HG03442 (cell line): Measurements from ENCODE around the gene ADAM11.
"Not testable (repeated sequence)": the region's sequence is repeated elsewhere in the genome, so short reads cannot be mapped to it uniquely, and the experiment has no call there.

Source experiments
- ATAC-seq: cut with Tn5 transposase; IDR thresholded peaks from one replicate; pipeline ENCODE4 v1.9.1; 2021; ENCODE audit warnings: mild to moderate bottlenecking, moderate library complexity; ENCODE audit not compliant: unreplicated experiment

Gene ADAM11, protein sequence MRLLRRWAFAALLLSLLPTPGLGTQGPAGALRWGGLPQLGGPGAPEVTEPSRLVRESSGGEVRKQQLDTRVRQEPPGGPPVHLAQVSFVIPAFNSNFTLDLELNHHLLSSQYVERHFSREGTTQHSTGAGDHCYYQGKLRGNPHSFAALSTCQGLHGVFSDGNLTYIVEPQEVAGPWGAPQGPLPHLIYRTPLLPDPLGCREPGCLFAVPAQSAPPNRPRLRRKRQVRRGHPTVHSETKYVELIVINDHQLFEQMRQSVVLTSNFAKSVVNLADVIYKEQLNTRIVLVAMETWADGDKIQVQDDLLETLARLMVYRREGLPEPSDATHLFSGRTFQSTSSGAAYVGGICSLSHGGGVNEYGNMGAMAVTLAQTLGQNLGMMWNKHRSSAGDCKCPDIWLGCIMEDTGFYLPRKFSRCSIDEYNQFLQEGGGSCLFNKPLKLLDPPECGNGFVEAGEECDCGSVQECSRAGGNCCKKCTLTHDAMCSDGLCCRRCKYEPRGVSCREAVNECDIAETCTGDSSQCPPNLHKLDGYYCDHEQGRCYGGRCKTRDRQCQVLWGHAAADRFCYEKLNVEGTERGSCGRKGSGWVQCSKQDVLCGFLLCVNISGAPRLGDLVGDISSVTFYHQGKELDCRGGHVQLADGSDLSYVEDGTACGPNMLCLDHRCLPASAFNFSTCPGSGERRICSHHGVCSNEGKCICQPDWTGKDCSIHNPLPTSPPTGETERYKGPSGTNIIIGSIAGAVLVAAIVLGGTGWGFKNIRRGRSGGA

DNA sequence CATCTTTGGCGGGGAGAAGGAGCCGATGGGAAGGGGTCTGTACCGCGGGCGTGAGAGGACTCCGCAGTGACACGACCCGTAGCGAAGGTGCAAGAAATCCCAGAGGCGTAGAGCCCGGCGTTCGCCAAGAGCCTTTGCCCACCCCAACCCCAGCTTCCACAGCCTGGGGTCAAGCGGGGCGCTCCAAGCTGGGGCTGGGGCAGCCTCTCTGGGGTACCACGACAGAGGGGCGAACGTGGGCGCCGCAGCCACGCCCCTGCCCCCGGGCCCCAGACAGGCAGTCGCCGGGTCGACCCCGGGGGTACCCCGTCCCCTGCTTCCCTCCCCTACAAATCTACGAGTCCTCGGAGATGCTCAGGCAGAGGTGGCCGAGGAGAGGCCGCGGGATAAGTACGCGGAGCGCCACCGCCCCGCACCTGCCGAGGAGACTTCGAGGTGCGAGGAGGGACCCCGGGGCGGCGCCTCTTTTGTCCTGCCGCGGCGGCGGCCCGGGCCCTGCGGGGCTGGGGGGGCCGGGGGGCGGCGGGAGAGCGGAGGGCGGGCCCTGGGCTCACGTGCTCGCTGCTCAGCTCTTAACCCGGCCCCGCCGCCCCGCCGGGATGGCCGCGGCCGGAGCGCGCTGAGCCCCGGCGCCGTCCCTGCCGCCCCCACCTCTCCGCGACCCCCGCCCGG is at the start of gene ADAM11:
Gene ADAM11, plus strand, starts transcription at position 575 of the 672 bp plus-strand sequence. CDS start 212 bp downstream, outside the sequence.
- ATAC-seq = no peak

DNA sequence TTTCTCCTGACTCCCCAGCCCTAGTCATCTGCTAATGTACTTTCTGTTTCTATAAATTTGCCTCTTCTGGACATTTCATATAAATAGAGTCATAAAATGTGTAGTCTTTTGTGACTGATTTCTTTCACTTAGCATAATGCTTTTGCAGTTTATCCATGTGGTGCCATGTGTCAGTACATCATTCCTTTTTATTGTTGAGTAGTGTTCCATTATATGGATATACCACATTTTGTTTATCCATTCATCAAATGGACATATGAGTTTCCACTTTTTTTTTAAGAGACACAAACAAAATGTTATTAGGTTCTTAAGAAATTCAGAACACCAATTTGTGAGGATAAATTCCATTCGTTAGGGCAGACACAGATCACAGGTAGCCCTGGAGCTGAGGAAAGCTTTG is 39.3 kb upstream of the ADAM11 start:
- ATAC-seq = no peak

DNA sequence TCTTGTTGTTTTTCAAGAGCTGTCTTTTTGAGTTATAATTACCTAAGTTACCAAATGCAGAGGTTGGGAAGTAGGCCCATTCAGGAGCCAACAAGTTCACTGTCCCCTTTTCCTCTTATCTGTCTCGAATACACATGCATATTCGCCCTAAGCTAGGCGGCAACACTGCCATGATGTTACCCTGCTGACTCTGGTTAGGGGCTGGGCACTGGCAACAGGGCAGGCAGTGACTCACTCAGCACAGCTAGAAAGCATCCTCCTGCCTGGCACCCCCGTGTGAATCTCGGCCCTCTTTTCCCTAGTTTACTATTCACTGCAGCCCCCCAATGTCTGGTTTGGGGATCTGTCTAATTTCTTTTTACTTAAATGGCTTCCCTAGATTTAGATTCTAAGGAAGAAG is 36.5 kb upstream of the ADAM11 start:
- no peak for ATAC-seq

DNA sequence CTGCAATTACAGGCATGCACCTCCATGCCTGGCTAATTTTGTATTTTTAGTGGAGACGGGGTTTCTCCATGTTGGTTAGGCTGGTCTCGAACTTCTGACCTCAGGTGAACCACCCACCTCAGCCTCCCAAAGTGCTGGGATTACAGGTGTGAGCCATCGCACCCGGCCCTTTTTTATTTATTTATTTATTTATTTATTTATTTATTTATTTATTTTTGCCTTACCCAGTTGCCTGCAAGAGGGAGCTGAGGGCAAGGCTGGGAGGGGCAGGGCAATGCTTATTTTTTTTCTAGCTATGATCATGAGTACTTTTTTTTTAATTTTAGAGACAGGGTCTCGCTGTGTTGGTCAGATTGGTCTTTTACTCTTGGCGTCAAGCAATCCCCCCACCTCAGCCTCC is 32.7 kb upstream of the ADAM11 start:
- ATAC-seq = not testable (repeated sequence)

DNA sequence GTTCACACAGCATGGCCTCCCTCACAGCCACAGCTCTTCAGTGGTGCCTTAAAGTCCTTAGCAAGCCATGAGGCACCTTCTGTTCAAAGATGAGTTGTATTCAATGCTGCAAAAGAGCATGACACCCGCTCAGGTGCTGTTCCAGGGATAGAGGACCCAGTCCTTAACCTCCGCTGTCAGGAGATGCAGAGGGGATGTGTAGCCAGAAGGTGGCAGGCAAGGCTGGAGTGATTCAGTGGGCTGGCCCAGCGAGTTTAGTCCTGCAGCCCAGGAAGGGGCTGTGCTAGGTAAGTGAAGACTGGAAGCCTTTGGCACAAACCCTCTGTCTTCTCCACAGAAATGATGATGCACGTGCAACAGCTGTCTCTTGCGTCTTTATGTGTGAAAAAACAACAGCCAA is 25.0 kb upstream of the ADAM11 start:
- ATAC-seq = no peak

DNA sequence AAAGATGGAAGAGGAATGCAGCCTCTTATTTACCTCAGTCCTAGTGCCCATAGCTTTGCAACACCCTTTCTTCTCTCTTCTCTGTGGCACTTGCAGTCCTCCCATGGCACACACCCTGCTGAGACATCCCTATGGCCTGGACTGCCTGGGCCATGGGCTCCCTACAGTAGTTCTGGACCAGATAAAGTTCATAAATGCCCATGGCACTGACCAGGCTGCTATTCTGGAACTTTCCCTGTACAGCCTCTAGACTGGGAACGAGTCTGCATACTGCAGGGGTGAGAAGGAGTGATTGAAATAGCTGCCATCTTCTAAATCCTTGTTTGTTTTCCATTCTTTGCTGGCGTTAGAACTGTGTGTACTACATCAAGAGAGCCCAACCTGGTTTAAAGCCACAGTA is 24.5 kb upstream of the ADAM11 start:
- no peak for ATAC-seq

DNA sequence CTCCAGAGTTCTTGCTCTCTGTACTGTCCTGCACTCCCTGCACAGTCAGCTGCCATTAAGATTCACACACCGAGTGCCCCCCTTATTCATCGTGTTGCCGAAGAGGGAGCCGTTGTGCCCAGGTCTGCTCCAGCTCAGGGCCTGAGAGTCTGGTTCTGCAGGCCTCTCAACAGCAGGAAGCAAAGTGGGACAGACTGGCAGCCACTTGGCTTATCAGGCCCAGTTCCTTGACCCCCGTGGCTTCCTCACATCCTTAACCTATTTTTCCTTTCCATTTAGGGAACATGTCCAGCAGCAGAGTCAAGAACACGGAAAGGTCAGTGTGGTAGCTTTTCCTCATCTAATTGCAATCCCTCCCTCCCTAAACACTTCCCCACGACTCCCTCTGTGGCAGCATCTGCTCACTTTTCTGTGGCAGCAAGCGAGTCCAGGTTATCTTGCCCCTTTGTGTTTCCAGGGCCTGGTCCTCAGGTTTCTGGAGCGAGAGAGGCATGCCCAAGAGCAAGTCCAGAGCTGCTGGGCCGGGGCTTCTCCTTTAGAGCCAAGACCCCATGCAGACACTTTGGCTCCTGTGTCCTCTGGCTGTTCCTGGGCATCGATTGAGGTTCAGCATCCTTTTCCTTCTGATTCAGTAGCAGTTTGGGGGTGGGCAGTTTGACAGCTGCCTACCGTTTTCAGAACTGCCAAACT is 22.1 kb upstream of the ADAM11 start:
- ATAC-seq = no peak

DNA sequence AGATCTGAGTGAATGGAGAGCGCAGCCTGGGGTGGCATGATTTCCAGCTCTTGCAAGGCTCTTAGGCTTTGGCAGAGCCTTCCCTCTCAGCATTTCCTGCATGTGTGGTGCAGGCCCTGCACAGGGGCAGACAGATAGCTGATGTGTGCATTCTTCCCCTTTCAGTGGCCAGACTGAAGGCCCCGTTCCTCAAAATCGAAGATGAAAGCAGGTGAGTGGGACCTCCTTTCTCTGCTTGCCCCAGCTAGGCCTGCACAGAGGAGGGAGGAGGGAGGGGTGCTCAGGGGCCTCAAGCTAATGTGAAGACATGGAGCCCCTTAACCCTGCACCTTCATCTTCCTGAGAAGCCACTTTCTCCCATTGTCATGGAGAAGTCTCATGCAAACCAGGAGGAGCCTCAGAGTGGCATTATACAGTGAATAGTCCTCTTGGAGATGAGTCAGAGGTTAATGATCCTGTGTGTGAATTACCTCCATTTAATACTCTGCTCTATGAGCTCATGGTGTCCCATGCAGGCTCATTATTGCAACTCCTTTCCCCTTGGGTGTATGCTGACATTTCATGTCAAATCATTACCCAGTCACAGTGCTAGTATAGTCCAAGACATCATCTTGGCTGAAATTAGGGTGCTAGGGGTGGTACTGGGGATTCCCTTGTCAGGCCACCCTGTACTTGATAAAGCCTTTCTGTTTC is 20.4 kb upstream of the ADAM11 start:
- ATAC-seq = no peak

DNA sequence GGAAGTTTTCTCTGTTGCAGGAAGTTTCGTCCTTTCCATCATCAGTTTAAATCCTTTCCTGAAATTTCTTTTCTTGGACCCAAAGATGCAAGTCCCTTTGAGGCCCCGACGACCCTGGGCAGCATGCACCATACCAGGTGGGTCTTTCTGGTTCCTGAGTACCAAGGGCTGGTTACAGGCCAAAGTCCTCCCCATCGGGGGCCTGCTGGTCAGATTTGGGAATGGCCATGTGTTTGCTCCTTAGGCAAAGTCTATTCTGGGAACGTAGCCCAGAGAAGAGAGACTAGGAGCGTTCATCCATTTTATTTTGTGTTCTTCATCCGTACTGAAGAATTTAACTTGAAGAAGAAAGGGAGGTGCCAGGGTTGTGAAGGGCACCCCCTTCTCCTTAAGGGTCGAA is 17.5 kb upstream of the ADAM11 start:
- ATAC-seq = no peak

DNA sequence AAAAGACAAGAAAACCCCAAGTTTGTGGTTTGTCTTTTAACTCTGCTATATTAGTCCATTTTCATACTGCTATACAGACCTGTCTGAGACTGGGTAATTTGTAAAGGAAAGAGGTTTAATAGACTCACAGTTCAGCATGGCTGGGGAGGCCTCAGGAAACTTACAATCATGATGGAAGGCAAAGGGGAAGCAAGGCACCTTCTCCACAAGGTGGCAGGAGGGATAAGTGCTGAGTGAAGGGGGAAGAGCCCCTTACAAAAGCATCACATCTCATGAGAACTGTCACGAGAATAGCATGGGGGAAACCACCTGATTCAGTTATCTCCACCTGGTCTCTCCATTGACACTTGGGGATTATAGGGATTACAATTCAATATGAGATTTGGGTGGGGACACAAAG is 13.5 kb upstream of the ADAM11 start:
- ATAC-seq = no peak

DNA sequence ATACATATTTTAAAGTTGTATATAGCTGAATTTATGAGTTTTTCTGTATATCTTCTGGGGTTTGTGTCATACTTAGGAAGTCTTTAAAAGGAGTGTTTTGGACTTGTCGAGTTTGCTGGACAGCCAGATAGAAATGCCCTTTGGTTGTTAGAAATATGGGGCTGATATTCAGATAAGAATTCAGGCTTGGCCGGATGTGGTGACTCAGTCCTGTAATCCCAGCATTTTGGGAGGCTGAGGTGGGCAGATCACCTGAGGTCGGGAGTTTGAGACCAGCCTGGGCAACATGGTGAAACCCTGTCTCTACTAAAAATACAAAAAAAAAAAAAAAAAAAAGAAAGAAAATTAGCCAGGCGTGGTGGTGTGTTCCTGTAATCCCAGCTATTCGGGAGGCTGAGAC is 13.1 kb upstream of the ADAM11 start:
- ATAC-seq = not testable (repeated sequence)

DNA sequence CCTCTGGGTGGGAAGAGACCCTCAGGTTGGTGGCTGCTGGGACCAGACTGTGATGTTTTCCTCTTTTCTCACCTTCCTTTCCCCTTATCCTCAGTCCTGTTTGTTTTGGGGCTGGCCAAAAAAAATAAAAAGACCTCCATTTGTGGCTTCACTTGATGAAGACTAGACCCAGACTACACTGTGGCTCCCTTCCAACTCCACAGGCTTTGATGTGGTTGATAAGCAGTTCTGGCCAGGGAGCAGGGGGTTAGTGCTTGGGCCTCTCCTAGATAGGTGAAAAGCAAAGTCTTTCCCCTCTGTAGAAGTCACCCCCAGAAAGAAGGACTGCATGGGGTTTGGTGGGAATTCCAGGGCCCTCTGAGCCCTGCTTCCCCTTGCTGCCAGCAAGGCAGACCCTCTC is 11.2 kb upstream of the ADAM11 start:
- no peak for ATAC-seq

DNA sequence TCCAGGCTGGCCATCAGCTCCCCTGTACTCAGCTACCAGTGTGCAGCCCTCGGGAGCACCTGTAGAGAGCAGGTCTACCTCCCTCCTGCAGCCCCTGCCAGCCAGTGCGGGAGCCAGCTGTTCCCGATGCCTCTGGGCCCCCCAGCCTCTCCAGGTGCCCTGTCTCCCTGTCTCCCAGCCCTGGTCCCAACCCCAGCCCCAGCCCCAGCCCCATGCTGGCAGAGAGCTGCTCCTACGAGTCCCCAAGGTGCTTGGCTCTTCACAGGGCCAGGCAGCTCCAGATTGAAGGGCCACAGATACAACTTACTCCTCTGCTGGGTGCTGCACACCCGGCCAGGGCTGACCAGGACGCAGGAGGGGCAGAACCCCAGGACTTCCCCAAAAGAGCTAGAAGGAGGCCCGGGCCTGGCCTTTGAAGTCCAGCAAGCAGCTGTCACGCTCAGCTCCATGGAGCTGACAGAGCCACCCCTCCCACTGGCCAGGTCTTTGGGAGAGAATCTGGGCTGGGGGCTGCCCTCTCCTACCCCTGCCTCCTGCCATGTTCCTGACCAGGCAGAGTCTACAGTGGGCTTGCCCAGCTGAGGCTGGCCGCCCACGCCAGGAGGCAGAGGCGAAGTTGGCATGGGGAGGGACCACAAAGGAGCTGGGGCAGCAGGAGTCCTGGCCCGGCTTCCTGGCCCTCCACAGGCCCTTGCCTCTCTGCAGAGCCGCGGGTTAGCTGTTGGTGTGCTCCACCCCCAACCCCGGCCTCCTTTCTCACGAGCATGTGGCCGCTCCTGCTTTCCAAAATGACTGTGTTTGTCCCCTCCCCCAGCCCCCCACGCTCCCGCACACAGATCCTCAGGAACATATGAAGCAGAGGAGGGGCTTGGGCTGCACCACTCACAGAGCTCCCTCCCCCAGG is 9.5 kb upstream of the ADAM11 start:
- ATAC-seq = no peak

DNA sequence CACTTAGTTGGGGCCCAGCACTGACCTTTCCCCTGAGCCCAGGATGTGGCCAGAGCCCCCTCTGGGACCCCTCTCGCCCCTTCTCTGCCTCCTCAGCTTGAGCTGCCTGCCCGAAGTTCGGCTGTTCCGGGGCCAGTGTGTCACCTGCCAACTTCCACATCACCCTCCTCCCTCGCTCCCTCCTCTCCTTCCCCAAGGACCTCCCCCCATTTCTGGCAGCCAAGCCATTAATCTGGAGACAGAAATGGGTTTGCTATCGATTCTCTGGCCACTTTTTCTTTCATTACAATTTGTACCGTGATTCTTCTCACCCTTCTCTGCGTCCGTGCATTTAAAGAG is 8.8 kb upstream of the ADAM11 start:
- no peak for ATAC-seq

DNA sequence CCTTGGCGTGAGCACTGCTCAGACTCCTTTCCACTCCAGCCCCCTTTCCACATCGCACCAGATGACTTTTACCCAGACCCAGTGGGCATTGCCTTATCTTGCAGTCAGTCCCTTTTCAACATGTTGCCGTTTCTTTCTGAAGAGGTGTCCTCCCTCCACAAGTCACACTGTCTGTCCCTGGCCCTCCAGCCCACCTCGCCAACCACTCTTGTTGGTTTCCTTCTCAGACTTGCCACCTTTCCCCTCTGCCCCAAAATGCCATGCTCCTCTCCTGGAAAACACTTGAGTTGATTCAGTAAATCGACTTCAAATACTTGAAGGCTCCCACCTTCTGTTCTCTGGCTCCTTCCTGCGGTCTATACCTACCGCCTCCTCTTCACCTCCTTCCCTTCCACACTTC is 7.5 kb upstream of the ADAM11 start:
- ATAC-seq = no peak

DNA sequence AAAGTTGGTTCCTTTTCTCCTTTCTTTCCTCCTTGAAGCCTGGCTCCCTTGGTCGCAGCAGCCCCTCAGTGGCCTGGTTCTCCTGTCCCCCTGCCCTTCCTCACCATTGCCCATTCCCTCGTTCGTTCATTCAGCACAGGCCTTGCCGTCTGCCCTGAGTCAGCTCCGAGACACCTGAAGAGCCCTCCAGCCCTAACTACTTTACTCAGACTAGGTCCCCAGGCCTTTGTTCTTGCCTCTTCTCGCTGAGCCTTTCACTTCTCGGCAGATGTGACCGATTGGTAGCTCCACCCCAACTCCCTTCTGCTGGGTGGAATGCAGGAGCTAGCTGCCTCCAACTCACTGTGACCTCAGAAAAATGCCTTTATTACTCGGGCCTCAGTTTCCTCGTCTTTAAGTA is 7.0 kb upstream of the ADAM11 start:
- no peak for ATAC-seq

DNA sequence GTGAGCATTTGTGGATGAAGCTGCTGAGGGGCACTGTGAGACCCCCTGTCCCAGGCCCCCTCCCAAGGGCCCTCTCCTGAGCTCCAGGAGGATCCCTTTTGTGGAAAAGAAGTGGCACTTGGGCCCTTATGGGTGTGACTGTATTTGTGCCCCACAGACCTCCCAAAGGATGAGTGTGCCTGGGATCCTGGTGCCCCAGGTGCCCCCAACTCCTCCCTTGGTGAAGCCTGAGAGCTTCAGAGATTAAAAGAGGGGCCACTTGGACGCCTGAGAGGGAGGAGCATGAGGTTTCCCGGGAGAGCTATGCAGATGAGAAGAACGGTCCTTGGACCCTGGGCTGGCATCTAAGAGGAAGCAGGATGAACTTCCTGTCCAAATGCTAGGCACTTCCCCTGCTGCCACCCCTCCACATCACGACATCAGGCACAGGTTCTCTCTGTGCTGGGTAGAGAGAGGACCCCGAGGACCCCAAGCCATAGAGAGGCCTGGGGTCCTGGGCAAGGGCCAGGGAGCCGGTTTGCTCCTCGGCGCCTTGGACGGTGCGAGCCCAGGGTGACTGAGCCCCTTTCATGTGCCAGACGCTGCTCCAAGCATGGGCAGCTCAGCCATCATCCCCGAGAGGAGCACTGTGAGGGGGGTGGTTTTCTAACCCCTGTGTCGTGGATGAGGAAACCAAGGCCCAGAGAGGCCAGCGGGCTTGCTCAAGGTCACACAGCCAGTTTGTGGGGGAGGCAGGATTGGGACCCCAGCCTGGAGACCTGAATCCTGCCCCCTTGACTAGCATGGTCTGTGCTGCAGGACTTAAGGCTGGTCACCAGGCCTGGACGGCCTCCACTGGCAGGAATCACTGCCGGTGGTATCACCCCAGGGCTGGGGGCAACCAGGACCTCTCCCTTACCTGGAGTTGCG is 5.6 kb upstream of the ADAM11 start:
- ATAC-seq = no peak

DNA sequence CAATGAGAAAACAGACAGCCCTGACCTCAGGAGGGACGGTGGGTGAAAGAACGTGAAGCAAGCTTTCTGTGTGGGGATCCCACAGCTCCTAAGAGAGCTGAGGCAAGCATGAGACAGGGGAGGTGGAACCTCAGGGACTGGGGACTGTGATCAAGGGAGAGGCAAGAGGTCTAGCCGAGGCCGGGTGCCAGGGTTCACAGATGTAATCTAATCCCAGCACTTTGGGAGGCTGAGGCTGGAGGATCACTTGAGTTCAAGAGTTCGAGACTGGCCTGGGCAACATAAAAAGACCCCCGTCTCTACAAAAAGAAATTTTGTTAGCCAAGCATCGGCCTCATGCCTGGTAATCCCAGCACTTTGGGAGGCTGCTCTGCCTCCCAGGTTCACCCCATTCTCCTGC is 4.5 kb upstream of the ADAM11 start:
- no peak for ATAC-seq

DNA sequence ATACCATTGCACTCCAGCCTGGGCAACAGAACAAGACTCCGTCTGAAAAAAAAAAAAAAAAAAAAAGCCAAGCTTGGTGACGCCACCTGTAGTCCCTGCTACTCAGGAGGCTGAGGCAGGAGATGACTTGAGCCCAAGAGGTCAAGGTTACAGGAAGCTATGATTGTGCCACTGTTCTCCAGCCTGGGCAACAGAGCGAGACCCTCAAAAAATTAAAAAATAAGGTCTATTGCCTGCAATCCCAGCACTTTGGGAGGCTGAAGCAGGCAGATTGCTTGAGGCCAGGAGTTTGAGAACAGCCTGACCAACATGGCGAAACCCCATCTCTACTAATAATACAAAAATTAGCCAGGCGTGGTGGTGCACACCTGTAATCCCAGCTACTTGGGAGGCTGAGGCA is 3.6 kb upstream of the ADAM11 start:
- not testable (repeated sequence) for ATAC-seq
